GM19240 (cell line): Measurements from ENCODE around the gene TMC6.

Source experiments
- DNase-seq: peaks from one replicate; pipeline ENCODE4 v3.0.0; 2011; ENCODE audit warnings: low spot score; ENCODE audit not compliant: insufficient read length

Gene TMC6

GRCh38 chr17:78135858-78136500, 7.4 kb upstream of the TMC6 start:
- no peak for DNase-seq

- no peak for DNase-seq
Observed at GRCh38 chr17:78134899-78135385, 6.4 kb upstream of the TMC6 start.

GRCh38 chr17:78133971-78134898, 5.7 kb upstream of the TMC6 start:
- no peak for DNase-seq

- no peak for DNase-seq
Observed at GRCh38 chr17:78133179-78133951, 4.8 kb upstream of the TMC6 start.

- no peak for DNase-seq
Observed at GRCh38 chr17:78132767-78133178, 4.2 kb upstream of the TMC6 start.

GRCh38 chr17:78132084-78132676, 3.6 kb upstream of the TMC6 start:
- no peak for DNase-seq

- no peak for DNase-seq
Observed at GRCh38 chr17:78131172-78132083, 2.9 kb upstream of the TMC6 start.

- DNase-seq = no peak
Observed at GRCh38 chr17:78130437-78131101, 2.0 kb upstream of the TMC6 start, which contains the start of gene TMC8. Gene TMC8, plus strand, starts transcription at chr17:78130771. Its CDS starts 818 bp downstream, at chr17:78131589.

GRCh38 chr17:78130090-78130436, 1.5 kb upstream of the TMC6 start:
- no peak for DNase-seq

GRCh38 chr17:78129351-78130089, 965 bp upstream of the TMC6 start:
- no peak for DNase-seq

GRCh38 chr17:78127888-78128550, 536 bp downstream of the TMC6 start:
- DNase-seq = no peak

GRCh38 chr17:78127239-78127887, 1.2 kb downstream of the TMC6 start:
- DNase-seq = peak; percentile 63

- no peak for DNase-seq
Observed at GRCh38 chr17:78126895-78127238, 1.7 kb downstream of the TMC6 start.

- no peak for DNase-seq
Observed at GRCh38 chr17:78125976-78126894, 2.3 kb downstream of the TMC6 start.

GRCh38 chr17:78125138-78125913, 3.2 kb downstream of the TMC6 start:
- no peak for DNase-seq

- no peak for DNase-seq
Observed at GRCh38 chr17:78124836-78125137, 3.8 kb downstream of the TMC6 start.
